OCI-LY3 (cell line): ENCODE measurements around the gene NRF1.

Source experiments
- H2AFZ ChIP-seq: fragments of 200-600, 300-600 bp; shearing (Covaris generic); 2 replicates; pipeline ENCODE4 v1.6.0; 2014; ENCODE audit warnings: antibody characterized with exemption, low read depth, low read length
- H3K27ac ChIP-seq: fragments of 200-600, 300-600 bp; sonication (generic); 2 replicates; pipeline ENCODE4 v1.5.1; 2014; ENCODE audit warnings: mild to moderate bottlenecking, low read length, moderate library complexity, mixed read lengths
- H3K27me3 ChIP-seq: fragments of 200-600, 300-600 bp; sonication (generic); 2 replicates; pipeline ENCODE4 v1.6.1; 2014; ENCODE audit warnings: low read depth, low read length, mixed read lengths
- H3K36me3 ChIP-seq: fragments of 200-600, 300-600 bp; sonication (generic); replicated peaks from 2 replicates; pipeline ENCODE3; 2014; ENCODE audit warnings: low read depth, low read length, mixed read lengths
- H3K4me1 ChIP-seq: fragments of 300-600, 200-600 bp; sonication (generic); 2 replicates; pipeline ENCODE4 v1.6.1; 2014; ENCODE audit warnings: low read length, mixed read lengths
- H3K4me2 ChIP-seq: fragments of 200-600, 300-600 bp; sonication (generic); 2 replicates; pipeline ENCODE4 v1.6.1; 2014; ENCODE audit warnings: low read length, mixed read lengths
- H3K4me3 ChIP-seq: fragments of 300-600, 200-600 bp; sonication (generic); 2 replicates; pipeline ENCODE4 v1.5.1; 2014; ENCODE audit warnings: antibody characterized with exemption, mild to moderate bottlenecking, low read length, moderate library complexity
- H3K79me2 ChIP-seq: fragments of 300-600, 200-600 bp; shearing (Covaris generic); 2 replicates; pipeline ENCODE4 v1.6.1; 2014; ENCODE audit warnings: mild to moderate bottlenecking, low read length, mixed read lengths
- H3K9ac ChIP-seq: fragments of 300-600, 200-600 bp; shearing (Covaris generic); 2 replicates; pipeline ENCODE4 v1.6.0; 2014; ENCODE audit warnings: mild to moderate bottlenecking, low read length, moderate library complexity
- H3K9me3 ChIP-seq: fragments of 200-600, 300-600 bp; shearing (Covaris generic); 2 replicates; pipeline ENCODE4 v1.6.1; 2014; ENCODE audit warnings: low read length, mixed read lengths; ENCODE audit not compliant: insufficient read depth
- H4K20me1 ChIP-seq: fragments of 200-600, 300-600 bp; sonication (generic); 2 replicates; pipeline ENCODE4 v1.6.1; 2016; ENCODE audit warnings: low read length, mixed read lengths; ENCODE audit not compliant: insufficient read depth
- CTCF ChIP-seq: fragments of 200-600, 300-600 bp; sonication (generic); IDR thresholded peaks from 2 replicates; pipeline ENCODE4 v1.5.1; 2014; ENCODE audit warnings: antibody characterized with exemption, low read length, low read depth
- EZH2phosphoT487 ChIP-seq: fragments of 200-600 bp; shearing (Covaris generic); IDR thresholded peaks from 2 replicates; pipeline ENCODE4 v1.6.1; 2018; ENCODE audit warnings: antibody characterized with exemption, mixed run types, low read depth

NRF1 gene

DNA sequence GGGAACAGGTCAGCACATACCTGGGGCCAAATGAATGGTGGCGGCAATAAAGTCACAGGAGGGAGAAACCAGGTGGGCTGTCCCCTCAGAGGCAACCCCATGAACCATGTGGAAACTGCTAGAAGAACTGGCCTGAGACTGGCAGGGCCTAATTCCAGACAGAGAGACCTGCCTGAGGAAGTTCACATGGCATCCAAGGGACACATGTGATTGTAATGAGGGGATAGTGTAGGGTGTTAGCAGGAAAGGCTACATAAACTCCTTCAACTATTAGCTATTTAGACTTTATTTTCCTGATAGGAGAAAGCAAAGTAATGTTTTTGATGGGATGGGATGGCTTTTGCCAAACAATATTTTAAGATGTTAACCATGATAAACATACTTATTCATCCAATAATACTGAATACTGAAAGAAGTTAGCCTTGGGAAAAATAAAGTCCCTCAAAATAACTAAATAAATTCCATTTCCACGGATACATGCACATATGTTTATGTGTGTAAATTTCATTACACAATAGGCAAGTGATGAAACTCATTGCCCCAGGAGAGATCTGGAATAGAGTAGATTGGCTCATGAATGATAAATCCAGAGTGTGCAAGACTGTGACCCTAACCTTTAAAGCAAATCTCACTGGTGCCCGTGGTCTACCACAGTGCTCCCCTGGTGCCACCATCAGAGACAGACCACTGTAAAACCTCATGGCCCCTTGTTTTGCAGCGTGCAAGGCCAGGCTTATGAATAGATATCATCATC, 137.0 kb downstream of the NRF1 start:
- Histone ChIP-seq H3K9me3 (no peaks in the 10 kb centered on the region), H3K9ac (no peak overlapping the region), H3K4me2 (no peak overlapping the region), H3K4me3 (no peak overlapping the region), H3K4me1 (no peaks in the 10 kb centered on the region), H3K27ac (no peak overlapping the region), H3K36me3 (peaks cover 10% of the 10 kb centered on the region), H4K20me1 (no peaks in the 10 kb centered on the region), H2AFZ (no peak overlapping the region), H3K79me2 (no peaks in the 10 kb centered on the region), H3K27me3 (no peaks in the 10 kb centered on the region)
- TF ChIP-seq CTCF (no peak), EZH2phosphoT487 (no peak)

DNA sequence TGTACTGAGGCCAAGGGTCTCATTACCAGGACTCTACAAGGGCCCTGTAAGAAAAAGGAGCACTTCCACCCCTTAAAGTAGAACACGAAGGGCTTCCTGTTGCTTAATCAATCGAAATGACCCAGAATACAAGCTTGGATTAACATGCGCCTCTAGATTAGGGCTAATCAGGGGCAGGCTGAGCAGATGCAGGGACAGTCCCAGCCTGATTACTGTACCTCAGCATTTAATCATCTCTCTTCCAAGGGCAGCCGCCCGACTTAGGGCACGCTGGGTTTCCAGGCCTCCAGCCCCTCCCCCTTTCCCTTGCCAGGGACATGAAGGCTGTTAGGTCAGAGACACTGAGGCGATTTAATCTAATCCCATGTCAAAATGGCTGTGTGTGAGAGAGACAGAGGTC, 138.6 kb downstream of the NRF1 start:
- Histone ChIP-seq H3K27ac (no peak overlapping the region), H3K4me2 (no peak overlapping the region), H3K27me3 (no peaks in the 10 kb centered on the region), H3K9ac (no peak overlapping the region), H2AFZ (no peak overlapping the region), H3K79me2 (no peaks in the 10 kb centered on the region), H3K4me3 (no peak overlapping the region), H3K4me1 (no peaks in the 10 kb centered on the region), H4K20me1 (no peaks in the 10 kb centered on the region), H3K36me3 (peaks cover 12% of the 10 kb centered on the region), H3K9me3 (no peaks in the 10 kb centered on the region)
- no peak for TF ChIP-seq CTCF
- no peak for TF ChIP-seq EZH2phosphoT487

DNA sequence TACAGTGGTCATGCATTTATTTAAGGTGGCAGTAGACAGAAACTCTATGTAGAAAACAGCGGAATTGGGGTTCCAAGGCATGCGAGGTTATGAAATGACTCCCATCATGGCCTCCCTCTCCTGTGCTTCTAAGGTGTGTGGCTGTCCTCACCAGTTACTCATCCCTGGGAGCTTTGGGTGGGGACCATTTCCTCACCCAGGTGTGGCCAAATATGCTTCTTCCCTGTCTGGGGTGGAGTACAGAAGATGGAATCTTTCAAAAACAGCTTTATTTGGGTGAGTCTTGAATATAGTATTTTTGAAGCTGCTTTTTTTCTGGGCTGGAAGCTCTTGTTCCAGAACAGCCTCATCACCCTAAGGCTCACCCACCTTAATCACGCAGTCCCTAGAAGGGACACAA, 139.0 kb downstream of the NRF1 start:
- TF ChIP-seq EZH2phosphoT487, result no peak
- TF ChIP-seq CTCF, result no peak
- Histone ChIP-seq H3K27ac (no peak overlapping the region), H3K9ac (no peak overlapping the region)

DNA sequence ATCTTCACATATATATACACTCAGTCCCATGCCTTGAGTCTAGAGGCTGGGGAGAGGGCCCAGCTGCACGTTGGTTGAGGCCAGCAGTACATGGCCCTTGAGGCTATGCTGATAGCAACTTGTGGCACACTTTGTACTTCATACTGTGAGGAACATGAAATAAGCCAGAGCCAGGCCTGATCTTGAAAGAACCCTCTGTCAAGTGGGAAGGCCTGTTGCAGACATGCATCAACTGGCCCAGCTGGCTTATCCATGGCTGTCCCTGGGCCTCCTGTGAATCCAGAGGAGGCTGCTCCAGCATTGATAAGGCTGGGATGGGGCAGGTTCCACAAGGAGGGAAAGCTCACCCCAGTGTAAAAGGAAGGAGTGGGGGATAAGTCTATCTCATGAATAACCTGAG, 140.4 kb downstream of the NRF1 start:
- no peak overlapping the region for H3K4me3 ChIP-seq
- no peaks in the 10 kb centered on the region for H3K79me2 ChIP-seq
- no peak overlapping the region for H3K9ac ChIP-seq
- H3K4me1 ChIP-seq, result no peaks in the 10 kb centered on the region
- no peak overlapping the region for H2AFZ ChIP-seq
- no peak overlapping the region for H3K4me2 ChIP-seq
- TF ChIP-seq CTCF (no peak), EZH2phosphoT487 (no peak)
- no peak overlapping the region for H3K27ac ChIP-seq
- no peaks in the 10 kb centered on the region for H3K9me3 ChIP-seq
- H3K36me3 ChIP-seq, result peaks cover 11% of the 10 kb centered on the region
- H3K27me3 ChIP-seq, result no peaks in the 10 kb centered on the region
- no peaks in the 10 kb centered on the region for H4K20me1 ChIP-seq

More for the DNA sequence above, 139.0 kb downstream of the NRF1 start:
- H3K4me3 ChIP-seq, result no peak overlapping the region
- no peaks in the 10 kb centered on the region for H3K9me3 ChIP-seq
- H3K36me3 ChIP-seq, result peaks cover 12% of the 10 kb centered on the region
- H4K20me1 ChIP-seq, result no peaks in the 10 kb centered on the region
- no peaks in the 10 kb centered on the region for H3K27me3 ChIP-seq
- no peak overlapping the region for H2AFZ ChIP-seq
- no peak overlapping the region for H3K4me2 ChIP-seq
- no peaks in the 10 kb centered on the region for H3K4me1 ChIP-seq
- H3K79me2 ChIP-seq, result no peaks in the 10 kb centered on the region
